ENCODE measurements around the gene PTPRM. TPM values are rescaled to one million over a fixed set of nuclear protein-coding genes. Genes with fewer than 3 reads are reported as not detected.

The PTPRM gene
- total RNA-seq, 4 donors from 2014 or later = 22.5 to 92.5 (median 39.2) TPM

DNA sequence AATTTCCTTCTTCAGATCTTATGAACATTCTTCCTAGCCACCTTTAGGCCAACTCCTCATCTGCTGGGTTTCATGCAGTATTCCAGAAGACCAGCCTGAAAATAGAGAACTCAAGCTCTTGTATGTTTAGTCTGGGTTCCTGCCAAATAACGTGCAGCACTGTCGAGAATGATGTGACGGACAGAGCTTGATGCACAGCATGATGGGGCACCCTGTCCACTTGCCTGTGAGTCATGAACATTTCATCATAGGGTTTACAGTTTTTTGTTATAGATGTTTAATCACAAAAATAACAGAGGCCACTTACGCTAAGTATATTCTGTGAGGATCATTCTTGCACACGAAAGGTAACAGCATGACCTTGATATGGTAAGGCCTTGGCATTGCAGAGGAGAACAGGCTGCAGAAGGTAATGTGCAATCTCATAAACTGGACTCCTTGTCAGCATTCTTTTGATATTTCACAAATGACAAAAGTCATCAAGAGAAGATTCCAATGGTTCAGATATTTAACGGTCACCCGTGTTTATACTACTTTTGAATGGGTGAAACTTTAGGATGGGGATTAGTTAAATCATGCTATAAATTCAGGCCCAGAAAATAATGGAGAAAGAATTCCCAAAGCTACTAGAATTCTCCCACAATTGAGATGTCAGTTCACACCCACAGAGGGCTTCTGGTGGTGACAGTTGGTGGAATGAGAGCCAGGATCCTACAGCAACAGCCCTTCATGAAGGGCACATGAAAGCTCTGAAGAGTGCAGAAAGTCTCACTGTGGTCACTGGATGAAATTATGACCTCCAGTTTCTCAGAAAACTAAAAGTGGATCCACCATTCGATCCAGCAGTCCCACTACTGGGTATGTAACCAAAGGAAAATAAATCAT is 646.0 kb downstream of the PTPRM start:
- 74 to 80% methylated on average over 8 of the region's 8 CpGs for WGBS, 2 donors (ENCODE audit: low coverage in 1 of 2)
- in situ Hi-C loops (cut with MboI; ENCODE audit: low pct_ligation_motif_present in 1 of 4, low pct_unique_long_range_greater_than_20kb in 1 of 4, low sequenced_read_pairs in 3 of 4) = no loop called here

DNA sequence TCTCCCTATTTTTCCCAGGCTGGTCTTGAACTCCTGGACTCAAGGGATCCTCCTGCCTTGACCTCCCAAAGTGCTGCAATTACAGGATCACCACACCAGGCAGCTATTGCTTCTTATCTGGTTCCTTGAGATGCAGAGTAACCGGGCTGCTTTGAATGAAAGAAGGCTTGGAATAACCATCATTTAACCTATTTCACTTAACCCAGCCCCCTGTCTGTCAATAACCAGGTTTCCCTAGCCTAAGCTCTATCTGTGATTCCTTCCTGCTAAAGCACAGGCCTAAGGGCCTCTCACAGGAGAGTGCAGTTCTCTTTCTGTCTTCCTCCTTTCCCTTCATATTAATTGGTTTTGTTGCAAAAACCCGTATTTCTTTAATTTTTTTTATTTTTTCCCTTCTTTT is 648.6 kb downstream of the PTPRM start:
- DNase-seq = no peak
- intact Hi-C loops (cut with DNase I; ENCODE audit: low total_unique reads) (no loop called here), in situ Hi-C loops (cut with MboI; ENCODE audit: low pct_ligation_motif_present in 1 of 4, low pct_unique_long_range_greater_than_20kb in 1 of 4, low sequenced_read_pairs in 3 of 4) (no loop called here)
- Histone ChIP-seq H3K4me3 (no peak overlapping the region), H3K27ac (no peak overlapping the region), H3K4me1 (peaks cover 0 to 2% (median 0%) of the 10 kb centered on the region in 4 donors), H3K36me3 (no peaks in the 10 kb centered on the region), H3K9me3 (no peaks in the 10 kb centered on the region), H3K27me3 (no peaks in the 10 kb centered on the region)
- TF ChIP-seq, protein P1, sequence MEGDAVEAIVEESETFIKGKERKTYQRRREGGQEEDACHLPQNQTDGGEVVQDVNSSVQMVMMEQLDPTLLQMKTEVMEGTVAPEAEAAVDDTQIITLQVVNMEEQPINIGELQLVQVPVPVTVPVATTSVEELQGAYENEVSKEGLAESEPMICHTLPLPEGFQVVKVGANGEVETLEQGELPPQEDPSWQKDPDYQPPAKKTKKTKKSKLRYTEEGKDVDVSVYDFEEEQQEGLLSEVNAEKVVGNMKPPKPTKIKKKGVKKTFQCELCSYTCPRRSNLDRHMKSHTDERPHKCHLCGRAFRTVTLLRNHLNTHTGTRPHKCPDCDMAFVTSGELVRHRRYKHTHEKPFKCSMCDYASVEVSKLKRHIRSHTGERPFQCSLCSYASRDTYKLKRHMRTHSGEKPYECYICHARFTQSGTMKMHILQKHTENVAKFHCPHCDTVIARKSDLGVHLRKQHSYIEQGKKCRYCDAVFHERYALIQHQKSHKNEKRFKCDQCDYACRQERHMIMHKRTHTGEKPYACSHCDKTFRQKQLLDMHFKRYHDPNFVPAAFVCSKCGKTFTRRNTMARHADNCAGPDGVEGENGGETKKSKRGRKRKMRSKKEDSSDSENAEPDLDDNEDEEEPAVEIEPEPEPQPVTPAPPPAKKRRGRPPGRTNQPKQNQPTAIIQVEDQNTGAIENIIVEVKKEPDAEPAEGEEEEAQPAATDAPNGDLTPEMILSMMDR (IDR thresholded peaks at IDR 0.05) = no peak
- TF ChIP-seq EP300 (IDR thresholded peaks at IDR 0.05; ENCODE audit: low read depth) (no peak), POLR2AphosphoS5 (IDR thresholded peaks at IDR 0.05) (no peak), POLR2A (IDR thresholded peaks at IDR 0.05) (no peak)
- WGBS, 2 donors (ENCODE audit: low coverage in 1 of 2) = 82 to 100% methylated on average over 1 to 2 of the region's 2 CpGs

More for the DNA sequence above, 646.0 kb downstream of the PTPRM start:
- TF ChIP-seq POLR2A (IDR thresholded peaks at IDR 0.05) (no peak), EP300 (IDR thresholded peaks at IDR 0.05; ENCODE audit: low read depth) (no peak), POLR2AphosphoS5 (IDR thresholded peaks at IDR 0.05) (no peak)
- TF ChIP-seq, protein P1 (IDR thresholded peaks at IDR 0.05) = no peak
- H3K27ac ChIP-seq = no peak overlapping the region
- no peaks in the 10 kb centered on the region for H3K36me3 ChIP-seq
- H3K4me3 ChIP-seq = no peak overlapping the region
- H3K27me3 ChIP-seq = no peaks in the 10 kb centered on the region
- no peaks in the 10 kb centered on the region for H3K9me3 ChIP-seq
- intact Hi-C loops (cut with DNase I; ENCODE audit: low total_unique reads) = no loop called here
- no peaks in the 10 kb centered on the region for H3K4me1 ChIP-seq
- DNase-seq = no peak

DNA sequence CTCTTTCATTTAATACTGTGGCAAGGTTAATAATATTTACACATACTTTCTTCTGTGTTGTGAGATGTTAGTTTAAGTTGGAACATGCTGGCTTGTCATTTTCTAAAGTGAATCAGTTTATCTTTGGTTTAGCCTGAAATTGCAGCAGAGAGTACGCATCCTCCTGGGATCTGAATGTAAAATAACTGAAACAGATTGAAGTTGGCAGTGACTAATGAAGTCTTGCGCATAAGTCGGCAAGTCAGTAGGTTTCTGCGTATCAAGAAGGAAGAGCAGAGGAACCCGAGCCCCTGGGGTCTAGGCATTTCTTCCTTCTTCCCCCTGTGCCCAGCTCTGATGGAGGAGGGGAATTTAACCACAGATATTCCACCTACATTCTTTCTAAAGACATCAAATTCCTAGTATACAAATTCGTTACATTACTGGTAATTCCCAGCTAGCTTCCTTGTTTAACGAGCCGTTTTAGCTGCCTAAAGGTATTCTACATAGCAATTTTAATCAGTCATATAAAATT is 650.0 kb downstream of the PTPRM start:
- Histone ChIP-seq H3K9me3 (no peaks in the 10 kb centered on the region), H3K27ac (no peak overlapping the region), H3K36me3 (no peaks in the 10 kb centered on the region), H3K27me3 (no peaks in the 10 kb centered on the region), H3K4me3 (no peak overlapping the region), H3K4me1 (peaks cover 0 to 2% (median 0%) of the 10 kb centered on the region in 4 donors)
- in situ Hi-C loops (cut with MboI; ENCODE audit: low pct_ligation_motif_present in 1 of 4, low pct_unique_long_range_greater_than_20kb in 1 of 4, low sequenced_read_pairs in 3 of 4) (no loop called here), intact Hi-C loops (cut with DNase I; ENCODE audit: low total_unique reads) (no loop called here)
- 70 to 80% methylated on average over 1 to 8 of the region's 8 CpGs for WGBS, 2 donors (ENCODE audit: low coverage in 1 of 2)
- DNase-seq = no peak
- TF ChIP-seq POLR2A (IDR thresholded peaks at IDR 0.05) (no peak), EP300 (IDR thresholded peaks at IDR 0.05; ENCODE audit: low read depth) (no peak), POLR2AphosphoS5 (IDR thresholded peaks at IDR 0.05) (no peak)
- TF ChIP-seq, protein P1 (IDR thresholded peaks at IDR 0.05) = no peak

DNA sequence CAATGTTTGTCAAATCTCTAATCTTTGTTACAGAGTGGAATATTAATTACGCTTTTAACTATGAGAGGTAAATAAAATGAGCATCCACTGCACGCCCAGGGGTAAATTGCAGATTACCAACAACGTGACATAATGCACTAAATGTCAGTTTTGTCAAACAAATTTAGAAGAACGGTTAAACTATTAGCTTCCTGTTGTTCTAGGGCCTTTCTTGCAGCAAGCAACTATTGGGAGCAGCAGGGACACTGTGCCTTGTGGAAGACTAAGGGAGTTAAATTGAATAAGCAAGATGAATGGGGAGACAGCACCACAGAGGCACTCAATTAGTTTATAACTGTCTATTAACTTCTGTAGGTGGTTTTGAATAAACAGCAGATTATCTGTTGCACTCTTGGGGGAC is 651.1 kb downstream of the PTPRM start:
- no peak for DNase-seq
- in situ Hi-C loops (cut with MboI; ENCODE audit: low pct_ligation_motif_present in 1 of 4, low pct_unique_long_range_greater_than_20kb in 1 of 4, low sequenced_read_pairs in 3 of 4) = no loop called here
- Histone ChIP-seq H3K36me3 (no peaks in the 10 kb centered on the region), H3K27ac (no peak overlapping the region), H3K4me3 (no peak overlapping the region), H3K27me3 (no peaks in the 10 kb centered on the region), H3K9me3 (no peaks in the 10 kb centered on the region), H3K4me1 (peaks cover 0 to 2% (median 0%) of the 10 kb centered on the region in 4 donors)
- WGBS, 2 donors (ENCODE audit: low coverage in 1 of 2) = 83 to 93% methylated on average over 4 of the region's 4 CpGs
- no peak for TF ChIP-seq EP300 (IDR thresholded peaks at IDR 0.05; ENCODE audit: low read depth)
- TF ChIP-seq, protein P1 (IDR thresholded peaks at IDR 0.05) = no peak
- TF ChIP-seq POLR2AphosphoS5 (IDR thresholded peaks at IDR 0.05) = no peak
- no peak for TF ChIP-seq POLR2A (IDR thresholded peaks at IDR 0.05)
- intact Hi-C loops (cut with DNase I; ENCODE audit: low total_unique reads) = no loop called here
